Measurements from ENCODE around the gene PPP2R2B.

The PPP2R2B gene

DNA sequence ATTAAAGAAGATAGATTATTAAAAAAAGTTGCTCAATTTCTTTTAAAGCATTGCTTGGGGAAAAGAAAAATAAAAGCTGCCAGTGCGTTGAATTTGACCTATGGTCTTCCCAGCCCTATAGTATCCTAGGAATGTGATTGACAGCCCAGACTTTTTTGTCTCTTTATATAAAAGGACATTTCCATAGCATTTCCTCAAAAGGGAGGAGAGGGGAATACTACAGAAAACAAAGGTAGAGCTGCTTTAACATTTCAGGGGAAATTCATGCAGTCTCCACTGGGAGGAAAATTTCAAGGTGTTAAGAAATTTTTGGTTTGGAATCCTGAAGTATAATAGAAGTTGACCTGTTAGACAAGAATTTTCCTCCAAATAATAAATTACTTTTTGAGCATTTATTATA is 344.7 kb downstream of the PPP2R2B start:
- DNase-seq: no peak

DNA sequence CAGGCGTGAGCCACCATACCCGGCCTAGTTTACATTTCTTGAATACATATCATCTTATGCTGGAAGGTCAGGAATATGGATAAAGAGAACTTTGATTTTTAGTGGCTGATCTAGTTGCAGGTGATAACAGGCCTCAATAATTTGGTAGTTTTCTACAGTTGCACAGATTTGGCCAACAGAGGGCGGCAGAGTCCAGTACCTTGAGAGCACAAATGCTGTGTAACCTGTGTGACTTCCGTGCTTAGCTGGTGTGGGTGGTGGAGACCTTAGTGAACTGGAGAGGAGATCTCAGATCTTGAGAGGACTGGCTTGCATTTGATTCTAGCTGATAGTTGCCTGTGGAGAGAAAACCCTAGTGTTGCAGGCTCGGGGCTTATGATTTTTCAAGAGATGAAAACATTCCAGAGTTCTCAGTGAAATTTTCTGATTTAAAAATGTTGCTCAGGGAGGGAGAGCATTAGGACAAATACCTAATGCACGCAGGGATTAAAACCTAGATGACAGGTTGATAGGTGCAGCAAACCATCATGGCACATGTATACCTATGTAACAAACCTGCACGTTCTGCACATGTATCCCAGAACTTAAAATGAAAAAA is 345.2 kb downstream of the PPP2R2B start:
- peak; percentile 54 for DNase-seq
